ENCODE data around the gene ENKD1.

GRCh38 chr16:67645397-67646121 lies 21.0 kb downstream of the ENKD1 start:
- TF ChIP-seq CTCF (IDR thresholded peaks at IDR 0.05): no peak
- no peak for TF ChIP-seq POLR2A (IDR thresholded peaks at IDR 0.05)

Measured in lower leg skin (tissue), 3 donors.